ENCODE results near the gene PLEKHG3.

DNA sequence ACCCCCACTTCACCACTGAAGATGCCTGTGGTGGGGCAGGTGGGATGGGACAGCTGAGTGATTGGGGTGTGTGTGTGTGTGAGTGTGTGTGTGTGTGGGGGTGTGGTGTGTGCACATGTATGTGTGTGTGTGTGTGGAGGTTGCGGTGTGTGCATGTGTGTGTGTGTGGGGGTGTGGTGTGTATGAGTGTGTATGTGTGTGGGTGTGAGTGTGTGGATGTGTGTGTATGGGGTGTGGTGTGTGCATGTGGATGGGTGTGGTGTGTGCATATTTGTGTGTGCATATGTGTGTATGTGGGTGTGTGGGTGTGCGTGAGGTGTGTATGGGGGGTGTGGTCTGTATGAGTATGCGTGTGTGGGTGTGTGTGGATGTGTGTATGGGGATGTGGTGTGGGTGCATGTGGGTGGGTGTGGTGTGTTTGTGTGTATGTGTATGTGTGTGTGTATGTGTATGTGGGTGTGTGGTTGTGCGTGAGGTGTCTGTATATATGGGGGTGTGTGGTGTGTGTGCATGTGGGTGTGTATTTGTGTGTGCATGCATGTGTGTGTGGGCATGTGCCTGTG, 61.6 kb downstream of the PLEKHG3 start:
- no peak for TF ChIP-seq LEF1 (IDR thresholded peaks at IDR 0.05; ENCODE audit: borderline replicate concordance)
- TF ChIP-seq SUZ12 (IDR thresholded peaks at IDR 0.05) = no peak
- no peak for TF ChIP-seq FOXM1 (IDR thresholded peaks at IDR 0.05; ENCODE audit: borderline replicate concordance)
- no peak for TF ChIP-seq L3MBTL2 (conservative IDR thresholded peaks at IDR 0.05)
- TF ChIP-seq CTBP1 (IDR thresholded peaks at IDR 0.05; ENCODE audit: borderline replicate concordance) = no peak
- TF ChIP-seq FOXA1 (IDR thresholded peaks at IDR 0.05) = no peak
- TF ChIP-seq ELF4 (IDR thresholded peaks at IDR 0.05) = no peak
- TF ChIP-seq, protein P1, sequence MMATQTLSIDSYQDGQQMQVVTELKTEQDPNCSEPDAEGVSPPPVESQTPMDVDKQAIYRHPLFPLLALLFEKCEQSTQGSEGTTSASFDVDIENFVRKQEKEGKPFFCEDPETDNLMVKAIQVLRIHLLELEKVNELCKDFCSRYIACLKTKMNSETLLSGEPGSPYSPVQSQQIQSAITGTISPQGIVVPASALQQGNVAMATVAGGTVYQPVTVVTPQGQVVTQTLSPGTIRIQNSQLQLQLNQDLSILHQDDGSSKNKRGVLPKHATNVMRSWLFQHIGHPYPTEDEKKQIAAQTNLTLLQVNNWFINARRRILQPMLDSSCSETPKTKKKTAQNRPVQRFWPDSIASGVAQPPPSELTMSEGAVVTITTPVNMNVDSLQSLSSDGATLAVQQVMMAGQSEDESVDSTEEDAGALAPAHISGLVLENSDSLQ (IDR thresholded peaks at IDR 0.05) = no peak
- no peak for TF ChIP-seq FOXK2 (IDR thresholded peaks at IDR 0.05)
- TF ChIP-seq SP1 (IDR thresholded peaks at IDR 0.05) = no peak
- TF ChIP-seq BHLHE40 (IDR thresholded peaks at IDR 0.05; ENCODE audit: borderline replicate concordance) = no peak
- no peak for TF ChIP-seq ZNF384 (IDR thresholded peaks at IDR 0.05)
